Measurements from ENCODE around the gene SAMD4A.
"Not testable (repeated sequence)": the region's sequence is repeated elsewhere in the genome, so short reads cannot be mapped to it uniquely, and the experiment has no call there.

SAMD4A gene

DNA sequence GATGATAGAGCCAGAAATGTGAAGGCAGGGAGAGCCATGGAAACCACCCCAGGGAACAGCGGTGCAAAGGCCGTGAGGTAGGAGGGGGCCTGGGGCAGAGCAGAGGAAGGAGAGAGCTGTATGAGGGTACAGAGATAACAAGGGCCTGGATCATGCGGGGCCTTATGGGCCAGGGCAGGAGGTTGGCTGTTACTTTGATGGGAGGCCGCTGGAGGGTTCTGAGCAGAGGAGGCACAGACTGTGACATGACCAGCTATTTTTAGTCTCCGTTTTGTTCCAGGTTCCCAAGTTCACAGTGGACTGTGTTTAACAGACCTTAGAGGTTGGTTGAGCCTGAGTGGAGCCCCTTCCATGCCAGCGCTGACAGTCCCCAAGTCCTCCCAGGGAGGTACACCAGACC is 217.1 kb downstream of the SAMD4A start:
- DNase-seq (ENCODE audit: low spot score): no peak

DNA sequence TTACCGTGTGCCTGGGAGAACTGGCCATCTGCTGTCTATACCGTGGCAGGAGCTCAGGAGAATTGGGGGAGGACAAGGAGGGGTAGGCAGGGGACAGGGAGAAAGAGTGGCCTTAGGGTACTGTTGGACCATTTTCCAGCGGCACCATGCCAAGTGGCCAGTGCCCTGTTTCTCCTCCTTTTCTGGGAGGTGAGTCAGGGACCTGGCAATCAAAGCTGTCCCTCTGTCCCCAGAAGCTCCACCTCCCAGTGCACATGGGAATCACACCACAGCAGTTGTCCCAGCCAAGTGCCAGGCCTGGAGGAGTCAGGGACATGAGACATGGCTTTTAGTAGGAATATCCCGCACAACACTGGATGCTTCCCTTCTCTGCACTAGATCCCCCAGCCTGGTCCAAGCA is 217.7 kb downstream of the SAMD4A start:
- DNase-seq (ENCODE audit: low spot score): no peak

DNA sequence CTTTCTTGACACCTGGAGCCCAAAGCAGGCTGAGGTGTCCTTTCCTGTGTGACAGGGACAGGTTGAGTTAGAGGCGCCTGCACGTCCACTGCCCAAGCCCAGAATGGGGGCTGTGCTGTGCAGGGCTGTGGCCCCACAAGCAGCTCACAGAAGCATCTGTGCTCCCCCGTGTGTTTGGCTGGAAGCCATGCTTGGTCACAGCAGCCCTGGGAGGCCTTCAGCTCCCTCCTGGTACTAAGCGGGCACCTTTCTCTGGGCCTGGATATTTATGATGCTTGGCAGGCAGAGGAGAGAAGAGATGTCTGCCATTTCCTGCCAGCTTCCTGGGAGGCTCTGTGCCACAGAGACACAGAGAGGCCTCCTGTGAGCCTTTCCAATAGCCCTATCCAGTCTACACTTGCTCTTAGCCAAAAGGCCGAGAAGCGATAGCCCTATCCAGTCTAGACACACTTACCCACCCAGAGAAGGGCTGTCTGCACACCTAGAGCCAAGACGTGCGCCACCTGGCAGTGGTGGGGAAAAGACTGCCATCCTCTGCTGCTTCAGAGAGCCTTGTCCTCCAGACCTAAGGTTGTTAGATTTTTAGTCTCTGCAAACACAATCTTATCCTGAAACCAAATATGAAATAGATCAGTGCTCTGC is 218.3 kb downstream of the SAMD4A start:
- no peak for DNase-seq (ENCODE audit: low spot score)

DNA sequence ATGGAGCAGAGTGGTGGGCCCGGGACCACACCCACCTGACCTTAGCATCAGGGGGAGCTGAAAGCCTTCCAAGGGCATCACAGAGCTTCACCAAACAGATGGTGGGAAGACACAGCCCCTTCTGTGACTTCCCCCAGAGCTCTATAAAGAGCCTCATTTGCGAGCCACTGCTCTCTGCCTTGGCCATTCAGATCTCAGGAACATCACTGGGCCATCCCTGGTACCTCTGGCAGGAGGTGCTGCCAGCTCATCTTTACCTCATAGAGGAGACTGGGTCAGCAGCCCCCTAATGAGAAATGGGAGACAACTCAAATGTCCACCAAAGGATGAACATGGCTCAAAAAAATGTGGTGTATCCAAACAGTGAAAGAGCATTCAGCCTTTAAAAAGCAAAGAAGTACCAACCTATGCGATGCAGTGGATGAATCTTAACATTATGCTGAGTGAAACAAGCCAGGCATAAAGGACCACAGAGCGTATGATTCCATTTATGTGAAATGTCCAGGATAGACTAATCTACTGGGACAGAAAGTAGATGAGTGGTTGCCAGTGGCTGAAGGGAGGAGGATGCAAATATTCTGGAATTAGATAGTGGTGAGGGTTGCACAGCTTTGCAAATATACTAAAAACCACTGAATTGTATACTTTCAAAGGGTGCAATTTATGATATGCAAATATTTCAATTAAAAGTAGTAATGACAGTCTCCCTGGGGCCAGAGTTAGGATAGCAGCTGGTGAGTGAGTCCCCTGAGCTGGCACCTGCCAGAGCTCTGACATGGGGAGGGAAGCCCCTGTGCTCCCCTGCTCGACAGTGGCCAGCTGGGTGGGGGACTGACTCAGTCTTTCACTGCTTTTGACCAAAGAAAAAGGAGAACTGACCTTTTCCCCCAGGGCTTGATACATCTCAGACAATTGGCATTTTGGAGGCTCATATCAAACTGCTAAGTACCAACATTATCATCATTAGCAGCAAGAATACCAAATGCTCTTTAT is 219.1 kb downstream of the SAMD4A start:
- DNase-seq (ENCODE audit: low spot score): no peak

DNA sequence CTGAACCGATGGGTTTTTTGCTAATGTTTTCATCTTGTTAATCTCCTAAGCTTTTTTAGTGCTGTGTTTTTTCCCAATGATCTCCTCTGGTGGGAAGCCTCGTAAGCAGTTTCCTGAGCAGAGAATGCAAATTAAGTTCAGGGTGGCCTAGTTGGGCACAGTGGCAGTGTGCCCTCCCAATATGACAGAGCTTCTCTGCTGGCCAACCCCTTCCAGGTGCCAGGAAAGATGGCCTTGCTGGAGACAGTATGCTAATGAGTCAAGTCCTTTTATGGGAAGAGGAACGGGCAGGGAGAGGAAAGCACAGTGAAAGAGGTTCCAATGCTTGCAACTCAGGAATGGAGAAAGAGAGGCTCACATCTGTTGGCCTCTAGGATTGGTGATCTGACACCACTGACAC is 219.9 kb downstream of the SAMD4A start:
- DNase-seq (ENCODE audit: low spot score): no peak

DNA sequence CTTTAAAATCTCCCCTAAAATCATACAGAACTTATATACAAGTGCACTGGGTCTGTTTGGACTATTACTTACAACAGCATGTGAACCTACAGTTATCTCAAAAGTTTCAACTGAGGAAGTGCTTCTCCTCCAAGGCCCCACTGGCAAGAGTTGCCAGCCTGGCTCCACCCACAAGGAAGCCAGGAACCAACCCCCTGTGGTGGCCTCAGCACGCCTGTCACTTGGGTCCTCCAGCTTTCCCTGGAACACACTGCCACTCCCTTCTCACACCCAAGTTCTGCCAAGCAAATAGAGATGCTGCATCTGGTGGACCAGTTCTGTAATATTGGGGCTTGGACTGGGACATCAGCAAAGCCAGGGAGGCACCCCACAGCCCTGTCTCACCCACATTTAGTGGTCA is 220.3 kb downstream of the SAMD4A start:
- no peak for DNase-seq (ENCODE audit: low spot score)

DNA sequence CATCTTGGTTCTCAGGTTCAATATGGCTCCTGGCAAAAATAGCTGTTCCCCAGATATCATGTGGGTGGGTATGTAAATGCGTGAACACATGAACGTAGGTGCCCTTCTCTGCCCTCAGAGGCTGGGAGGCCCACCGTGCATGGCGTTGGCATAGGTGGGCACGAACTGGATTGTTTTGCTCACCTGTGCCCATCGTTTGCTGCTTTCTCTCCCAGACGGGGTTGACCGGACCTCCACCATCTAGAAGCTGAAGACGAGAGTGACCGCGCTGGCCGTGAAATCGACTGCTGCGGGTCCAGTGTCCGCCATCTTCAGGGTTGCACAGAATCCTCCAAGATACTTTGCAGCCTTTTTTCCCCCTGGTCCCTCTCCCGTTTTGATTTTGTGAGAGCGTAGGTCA is 221.8 kb downstream of the SAMD4A start:
- DNase-seq (ENCODE audit: low spot score): no peak

DNA sequence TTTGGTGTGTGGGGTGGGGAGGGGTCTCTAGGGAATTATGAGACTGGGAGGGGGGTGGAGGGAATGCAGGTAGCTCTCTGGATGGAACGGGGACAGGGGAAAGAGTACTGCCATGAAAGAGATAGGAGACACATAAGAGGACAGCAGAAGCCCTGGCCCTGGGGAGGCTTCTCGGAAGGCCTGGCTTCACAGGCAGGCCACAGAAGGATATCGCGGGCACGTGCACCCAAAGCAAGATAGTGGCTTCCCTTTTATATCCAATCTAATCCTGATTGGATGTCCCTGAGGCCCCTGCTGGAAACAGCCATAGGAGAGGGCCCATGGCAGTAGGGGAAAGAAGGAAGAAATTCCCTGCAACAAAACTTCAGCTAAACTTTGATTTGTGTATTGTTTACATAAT is 222.2 kb downstream of the SAMD4A start:
- no peak for DNase-seq (ENCODE audit: low spot score)

DNA sequence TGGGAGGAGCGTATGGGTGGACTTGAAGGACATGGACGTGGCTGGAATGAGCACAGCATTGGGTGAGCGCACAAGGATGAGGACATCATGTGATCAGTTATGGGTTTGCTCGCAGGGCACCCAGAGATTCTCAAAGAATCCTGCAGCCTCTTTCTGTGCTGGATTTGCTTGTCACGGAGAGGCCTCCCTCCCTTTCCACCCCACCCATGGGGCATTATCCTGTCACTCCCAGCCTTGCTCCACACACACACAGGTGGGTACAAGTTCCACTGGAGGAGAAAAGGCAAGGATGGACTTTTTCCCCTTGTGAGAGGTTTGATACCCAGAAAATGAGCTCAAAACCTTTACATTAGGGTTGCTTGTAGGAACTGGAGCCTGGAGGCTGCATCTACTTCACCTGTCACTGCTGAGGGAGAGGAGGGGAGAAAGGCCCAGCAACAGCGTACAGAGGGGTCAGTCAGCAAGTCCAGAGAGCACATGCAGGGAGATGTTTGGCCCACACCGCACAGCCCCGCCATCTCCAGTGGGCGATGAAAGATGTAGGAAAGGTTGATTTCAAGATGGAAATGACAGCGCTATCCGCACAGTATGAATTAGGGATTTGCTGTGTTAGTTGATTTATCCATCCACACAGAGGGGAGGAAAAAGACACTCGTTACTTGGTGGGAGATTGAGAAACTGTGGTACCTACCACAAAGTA is 223.0 kb downstream of the SAMD4A start:
- no peak for DNase-seq (ENCODE audit: low spot score)

DNA sequence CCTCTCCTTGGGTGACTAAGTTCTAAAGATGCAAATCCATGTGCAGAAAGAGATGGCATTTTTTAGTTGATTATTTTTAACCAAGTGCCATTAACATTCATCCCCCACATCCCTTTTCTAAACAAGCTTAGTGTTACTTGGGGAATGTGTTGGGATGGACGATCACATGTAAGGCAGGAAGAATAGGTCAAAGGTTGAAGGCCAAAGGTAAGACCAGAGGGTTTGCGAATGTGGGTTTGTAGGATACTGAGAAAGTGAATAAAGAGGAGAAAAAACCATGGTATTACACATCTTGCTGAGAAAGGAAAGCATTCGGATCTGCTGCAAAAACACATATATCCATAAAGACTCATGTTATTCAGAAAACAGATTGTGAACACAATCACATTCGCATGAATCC is 224.1 kb downstream of the SAMD4A start:
- no peak for DNase-seq (ENCODE audit: low spot score)

DNA sequence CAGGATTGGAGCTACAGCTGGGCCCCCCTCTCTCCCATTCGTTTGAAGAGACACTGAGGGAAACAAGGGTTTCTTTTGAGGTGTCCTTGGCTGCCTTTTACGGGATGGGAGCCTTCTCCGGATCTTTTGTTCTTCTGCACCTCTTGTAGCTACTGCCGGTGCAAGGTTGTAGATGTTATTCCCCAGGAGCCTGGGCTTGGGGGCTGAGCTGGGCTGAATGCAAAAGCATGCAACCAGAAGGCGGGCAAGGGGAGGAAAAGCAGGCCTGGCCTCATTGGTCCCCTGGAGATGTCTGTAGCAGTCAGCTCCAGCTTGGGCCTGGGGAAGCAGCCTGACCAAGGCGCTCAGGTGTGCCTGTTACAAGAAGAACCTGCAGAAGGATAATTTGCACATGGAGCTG is 225.4 kb downstream of the SAMD4A start:
- no peak for DNase-seq (ENCODE audit: low spot score)

DNA sequence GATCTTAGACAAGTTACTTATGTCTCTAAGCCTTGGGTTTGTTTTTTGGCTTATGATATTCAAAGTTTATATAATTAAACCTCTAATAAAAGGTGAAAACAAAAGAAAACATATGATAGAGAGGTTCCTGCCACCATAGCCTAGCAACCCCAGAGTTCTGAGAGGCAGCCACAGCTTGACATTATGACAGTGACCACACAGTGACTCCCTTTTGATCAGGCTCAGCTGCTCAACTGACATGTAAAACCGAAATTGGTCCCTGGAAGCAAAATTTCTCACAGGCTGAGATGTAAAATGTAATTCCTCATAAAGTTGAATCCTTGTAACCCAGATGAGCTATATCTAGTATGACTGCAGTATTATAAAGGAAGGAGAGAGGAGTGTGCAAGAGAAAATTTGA is 227.2 kb downstream of the SAMD4A start:
- no peak for DNase-seq (ENCODE audit: low spot score)

DNA sequence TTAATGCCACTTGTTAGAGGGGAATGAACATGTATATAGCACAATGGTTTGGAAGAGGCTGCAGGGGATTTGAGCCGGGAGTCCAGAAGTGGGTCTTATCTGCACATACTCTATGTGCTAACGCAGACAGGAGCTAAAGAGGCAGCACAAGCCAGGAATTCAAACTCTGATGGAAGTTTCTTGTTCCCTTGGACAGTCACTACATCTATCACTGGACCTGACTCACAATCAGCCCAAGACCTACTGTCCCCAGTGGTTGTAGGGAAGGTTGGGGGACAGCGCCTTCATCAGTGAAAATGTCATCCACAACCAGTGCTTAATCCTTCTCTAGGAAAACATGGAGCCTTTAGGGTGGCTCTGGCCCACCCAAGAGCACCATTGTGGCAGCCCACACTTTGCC is 227.9 kb downstream of the SAMD4A start:
- DNase-seq (ENCODE audit: low spot score): no peak

DNA sequence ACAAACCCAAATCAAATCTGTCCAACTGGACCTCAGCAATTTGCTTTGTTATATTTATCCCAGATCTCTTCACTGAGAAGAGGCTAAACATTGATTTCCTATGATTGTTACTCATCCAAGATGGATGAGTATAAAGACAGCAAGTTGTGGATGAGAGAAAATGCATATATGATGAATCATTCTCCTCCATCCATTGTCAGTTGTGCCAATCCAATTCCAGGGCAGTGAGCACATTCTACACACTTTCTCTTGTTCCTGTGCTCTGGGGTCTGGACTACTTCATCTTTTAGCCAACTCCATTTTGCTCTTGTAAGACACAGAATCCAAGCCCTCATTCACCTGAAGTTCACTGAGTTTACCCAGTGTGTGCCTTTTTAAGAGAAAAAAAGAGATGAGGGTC is 230.0 kb downstream of the SAMD4A start:
- no peak for DNase-seq (ENCODE audit: low spot score)

DNA sequence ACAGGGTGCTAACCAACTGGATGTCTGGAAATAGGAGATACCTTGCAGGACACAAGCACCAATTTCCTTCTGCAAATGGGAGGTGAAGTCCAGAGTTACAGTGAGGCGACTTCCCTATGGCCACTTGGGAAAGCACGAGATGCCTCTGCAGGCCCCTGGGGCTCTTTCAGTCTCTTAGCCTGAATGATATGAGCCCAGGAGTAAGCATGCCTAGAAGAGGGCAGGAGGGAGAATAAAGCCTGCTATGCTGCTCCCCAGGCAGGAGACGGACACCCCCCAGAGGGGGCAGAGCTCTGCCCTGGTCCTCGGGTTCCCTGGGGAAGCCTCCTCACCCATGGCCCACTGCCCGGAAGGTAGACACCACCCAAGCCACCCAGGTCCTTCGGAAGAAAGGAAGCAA is 230.6 kb downstream of the SAMD4A start:
- DNase-seq (ENCODE audit: low spot score): no peak

DNA sequence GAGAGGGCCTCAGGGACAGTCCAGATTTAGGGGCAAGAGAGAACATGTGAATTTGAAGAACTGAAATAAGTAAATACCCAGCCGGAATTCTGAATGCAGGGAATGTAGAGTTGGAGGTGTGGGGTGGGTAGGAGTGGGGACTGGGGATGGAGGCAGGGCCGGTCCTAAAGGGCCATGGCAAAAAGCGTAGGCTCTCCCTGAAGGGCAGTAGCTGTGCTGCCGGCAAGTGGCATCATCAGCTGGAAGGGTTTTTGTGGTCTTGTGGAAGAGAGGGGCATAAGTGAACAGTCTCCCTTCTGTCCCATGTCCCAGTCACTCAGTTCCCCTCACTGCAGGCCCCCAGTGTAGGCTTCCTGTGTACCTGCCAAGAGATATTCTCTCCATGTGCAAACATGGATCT is 231.1 kb downstream of the SAMD4A start:
- no peak for DNase-seq (ENCODE audit: low spot score)

DNA sequence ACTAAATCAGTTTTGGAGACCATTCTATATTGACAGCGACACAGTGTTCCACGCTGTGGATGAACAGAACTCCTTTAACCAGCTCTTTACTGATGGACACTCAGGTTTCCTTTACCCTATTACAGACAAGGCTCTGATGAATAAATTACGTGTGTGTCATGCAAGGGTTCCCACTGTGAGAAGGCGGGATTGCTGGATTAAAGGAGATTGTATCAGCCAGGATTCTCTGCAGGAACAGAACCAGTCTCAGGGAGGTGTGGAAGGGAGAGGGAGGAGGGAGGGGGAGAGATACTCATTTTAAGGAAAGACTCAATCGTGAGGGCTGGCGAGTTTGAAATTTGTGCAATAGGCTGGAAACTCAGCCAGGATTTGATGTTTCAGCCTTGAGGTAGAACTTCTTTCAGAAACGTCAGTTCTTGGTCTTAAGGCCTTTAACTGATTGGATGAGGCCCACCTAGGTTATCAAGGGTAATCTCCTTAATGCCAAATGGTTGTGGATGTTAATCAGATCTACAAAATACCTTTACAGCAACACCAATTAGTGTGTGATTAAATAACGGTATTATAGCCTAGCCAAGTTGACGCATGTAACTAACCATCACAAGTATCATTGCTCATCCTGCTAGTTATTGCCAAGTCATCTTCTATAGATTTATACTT is 231.7 kb downstream of the SAMD4A start:
- no peak for DNase-seq (ENCODE audit: low spot score)

DNA sequence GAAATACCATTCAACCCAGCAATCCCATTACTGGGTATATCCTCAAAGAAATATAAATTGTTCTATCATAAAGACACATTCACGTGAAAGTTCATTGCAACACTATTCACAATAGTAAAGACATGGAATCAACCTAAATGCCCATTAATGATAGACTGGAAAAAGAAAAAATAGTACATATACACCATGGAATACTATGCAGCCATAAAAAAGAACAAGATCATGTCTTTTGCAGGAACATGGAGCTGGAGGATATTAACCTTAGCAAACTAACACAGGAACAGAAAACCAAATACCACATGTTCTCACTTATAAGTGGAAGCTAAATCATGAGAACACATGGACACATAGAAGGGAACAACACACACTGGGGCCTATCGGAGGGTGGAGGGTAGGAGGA is 234.6 kb downstream of the SAMD4A start:
- DNase-seq (ENCODE audit: low spot score): not testable (repeated sequence)

DNA sequence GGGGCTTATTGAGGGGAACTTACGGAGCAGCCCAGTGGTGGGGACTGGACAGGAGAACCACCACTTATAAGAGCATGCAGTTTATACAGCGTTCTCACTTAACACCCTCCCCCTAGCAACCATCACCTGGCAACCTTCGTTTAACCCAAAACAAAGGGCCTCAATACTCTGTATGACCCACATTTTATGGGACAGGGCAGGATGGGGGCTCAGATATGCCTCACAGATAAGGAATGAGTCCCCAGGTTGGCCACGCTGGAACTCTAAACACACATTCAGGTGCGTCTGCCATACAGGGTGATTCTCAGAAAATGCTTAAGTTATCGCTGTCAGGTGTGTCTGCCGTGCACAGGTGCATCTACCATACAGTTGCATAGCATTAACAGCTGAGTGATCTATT is 236.5 kb downstream of the SAMD4A start:
- no peak for DNase-seq (ENCODE audit: low spot score)

DNA sequence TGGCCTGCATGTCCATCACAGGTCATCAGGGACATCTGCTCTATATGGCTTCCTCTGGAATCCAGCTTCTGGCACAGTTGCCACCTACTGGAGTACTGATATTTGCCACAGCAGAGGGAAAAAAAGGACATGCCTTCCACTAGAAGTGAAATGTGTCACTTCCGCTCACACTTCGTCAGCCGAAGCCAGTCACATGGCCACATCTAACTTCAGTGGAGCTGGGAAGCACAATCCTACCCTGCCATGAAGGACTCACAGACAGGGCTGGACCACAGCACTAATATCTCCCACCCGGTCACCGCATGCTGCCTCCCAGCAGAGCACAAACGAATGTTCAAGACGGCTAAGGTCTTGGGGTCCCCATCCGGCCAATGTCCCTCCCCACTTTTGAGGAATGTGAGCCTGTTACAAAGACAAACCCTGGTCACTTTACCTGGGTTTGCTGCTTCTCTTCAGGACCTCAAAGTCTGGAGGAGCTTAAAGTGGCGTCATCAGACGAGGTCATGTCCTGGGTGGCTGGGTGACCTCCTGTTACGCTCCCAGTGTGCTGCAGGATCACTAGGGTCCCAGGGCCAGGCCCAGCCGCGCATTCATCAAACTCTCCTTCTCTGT is 237.1 kb downstream of the SAMD4A start:
- DNase-seq (ENCODE audit: low spot score): no peak

DNA sequence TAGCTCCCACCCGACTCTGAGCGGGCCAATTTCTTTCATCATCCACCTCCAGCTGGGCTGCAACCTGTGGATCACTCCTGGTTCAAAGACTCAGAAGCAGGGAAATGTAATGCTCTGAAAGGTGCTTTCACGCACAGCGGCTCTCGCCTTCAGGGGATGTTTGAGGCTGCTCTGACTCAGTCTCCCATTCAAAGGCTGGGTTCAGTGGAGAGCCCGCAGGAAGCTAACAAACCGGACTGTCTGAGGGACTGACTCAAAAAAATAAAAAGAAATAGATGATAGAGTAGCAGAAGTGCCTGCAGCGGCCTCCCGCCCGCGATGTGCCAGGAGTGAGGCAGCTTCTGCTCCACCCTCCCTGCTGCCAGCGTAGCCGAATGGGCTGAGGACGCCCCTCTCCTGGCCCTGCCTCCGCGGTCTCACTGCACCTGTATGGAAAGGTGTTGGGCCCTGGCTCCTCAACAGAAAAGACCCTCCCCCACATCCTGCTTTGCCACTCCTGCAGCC is 237.7 kb downstream of the SAMD4A start:
- DNase-seq (ENCODE audit: low spot score): no peak

DNA sequence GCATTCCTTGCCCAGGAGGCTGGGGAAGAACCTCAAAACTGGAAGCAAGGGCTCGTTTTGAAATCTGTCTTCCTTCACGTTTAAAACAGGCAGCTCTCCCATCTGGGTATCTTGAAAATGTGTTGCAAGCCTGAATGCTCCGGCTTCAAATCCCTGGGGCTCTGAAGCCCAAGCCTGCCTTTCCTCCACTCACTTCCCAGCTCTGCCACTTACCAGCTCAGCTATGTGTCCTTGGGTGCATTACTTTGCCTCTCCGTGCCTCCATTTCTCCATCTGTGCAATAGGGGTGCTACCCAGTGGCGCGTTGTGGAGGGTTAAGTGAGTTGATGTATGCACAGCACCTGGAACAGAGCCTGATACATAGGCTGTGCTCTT is 238.1 kb downstream of the SAMD4A start:
- no peak for DNase-seq (ENCODE audit: low spot score)
